ENCODE measurements around the gene RTL1. TPM values are rescaled to one million over a fixed set of nuclear protein-coding genes. Genes with fewer than 3 reads are reported as not detected.

The RTL1 gene
- total RNA-seq, 1 donor from 2014 or later, result not detected

DNA sequence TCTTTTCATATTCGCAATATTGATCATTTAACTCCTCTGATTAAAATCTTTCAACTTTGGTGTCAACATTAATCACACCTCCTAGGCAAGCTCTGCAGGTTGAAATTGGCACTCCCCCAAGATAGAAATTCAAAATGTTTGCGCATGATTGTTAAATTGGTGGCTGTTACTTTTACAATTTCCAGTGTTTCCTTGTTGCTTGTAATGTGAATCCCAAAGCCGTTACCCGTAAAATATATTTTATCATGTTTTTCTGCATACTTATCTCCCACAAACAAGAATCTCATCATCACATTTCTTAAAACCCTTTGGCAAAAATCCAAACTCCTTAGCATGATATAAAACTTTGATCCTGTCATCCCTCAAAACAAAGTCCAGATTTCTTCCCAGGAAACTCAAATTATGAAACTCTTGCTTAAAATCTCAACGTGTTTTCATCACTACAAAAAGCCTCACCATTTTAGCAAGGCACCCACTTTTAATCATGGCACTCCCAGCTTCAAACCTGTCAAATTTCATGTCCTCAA is 14.7 kb downstream of the RTL1 start:
- Mint-ChIP-seq H3K4me3 (ENCODE audit: unreplicated experiment) (no peak overlapping the region), H3K4me1 (ENCODE audit: low read depth, unreplicated experiment) (peaks cover 4% of the 10 kb centered on the region), H3K9me3 (ENCODE audit: unreplicated experiment) (peaks cover 3% of the 10 kb centered on the region), H3K27ac (ENCODE audit: unreplicated experiment) (no peak overlapping the region), H3K36me3 (ENCODE audit: unreplicated experiment) (peaks cover 11% of the 10 kb centered on the region), H3K27me3 (ENCODE audit: unreplicated experiment) (peaks cover 3% of the 10 kb centered on the region)
- DNase-seq, result no peak
- TF ChIP-seq, protein P1, sequence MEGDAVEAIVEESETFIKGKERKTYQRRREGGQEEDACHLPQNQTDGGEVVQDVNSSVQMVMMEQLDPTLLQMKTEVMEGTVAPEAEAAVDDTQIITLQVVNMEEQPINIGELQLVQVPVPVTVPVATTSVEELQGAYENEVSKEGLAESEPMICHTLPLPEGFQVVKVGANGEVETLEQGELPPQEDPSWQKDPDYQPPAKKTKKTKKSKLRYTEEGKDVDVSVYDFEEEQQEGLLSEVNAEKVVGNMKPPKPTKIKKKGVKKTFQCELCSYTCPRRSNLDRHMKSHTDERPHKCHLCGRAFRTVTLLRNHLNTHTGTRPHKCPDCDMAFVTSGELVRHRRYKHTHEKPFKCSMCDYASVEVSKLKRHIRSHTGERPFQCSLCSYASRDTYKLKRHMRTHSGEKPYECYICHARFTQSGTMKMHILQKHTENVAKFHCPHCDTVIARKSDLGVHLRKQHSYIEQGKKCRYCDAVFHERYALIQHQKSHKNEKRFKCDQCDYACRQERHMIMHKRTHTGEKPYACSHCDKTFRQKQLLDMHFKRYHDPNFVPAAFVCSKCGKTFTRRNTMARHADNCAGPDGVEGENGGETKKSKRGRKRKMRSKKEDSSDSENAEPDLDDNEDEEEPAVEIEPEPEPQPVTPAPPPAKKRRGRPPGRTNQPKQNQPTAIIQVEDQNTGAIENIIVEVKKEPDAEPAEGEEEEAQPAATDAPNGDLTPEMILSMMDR (IDR thresholded peaks at IDR 0.05; ENCODE audit: partially characterized antibody, unreplicated experiment), result no peak

DNA sequence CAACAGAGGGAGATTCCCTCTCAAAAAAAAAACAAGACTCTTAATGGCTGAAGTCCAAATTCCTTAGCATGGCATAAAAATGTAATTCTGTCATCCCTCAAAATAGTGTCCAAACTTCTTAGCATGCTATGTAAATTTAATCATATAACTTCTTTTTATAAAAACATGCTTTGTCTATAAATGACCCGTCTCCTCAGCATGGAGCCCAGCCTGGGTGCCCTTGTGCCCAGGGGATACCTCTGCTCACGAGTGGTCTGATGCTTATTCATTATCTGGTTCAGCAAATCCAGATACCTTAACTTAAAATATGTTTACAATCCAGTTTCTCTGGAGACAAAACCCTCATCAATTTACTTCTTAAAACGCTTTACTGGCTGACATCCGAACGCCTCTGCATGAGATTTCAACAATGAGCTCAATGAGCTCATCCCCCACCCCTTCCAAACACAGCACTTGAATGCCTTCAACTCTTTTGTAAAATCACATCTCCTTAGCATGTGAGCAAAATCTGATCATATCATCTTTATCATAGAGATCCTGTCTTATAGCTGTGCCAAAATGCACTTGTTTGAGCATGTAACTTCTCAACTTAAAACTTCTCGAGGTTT is 15.7 kb downstream of the RTL1 start:
- TF ChIP-seq, protein P1 (IDR thresholded peaks at IDR 0.05; ENCODE audit: partially characterized antibody, unreplicated experiment), result no peak
- H3K4me1 Mint-ChIP-seq (ENCODE audit: low read depth, unreplicated experiment), result peaks cover 4% of the 10 kb centered on the region
- H3K27me3 Mint-ChIP-seq (ENCODE audit: unreplicated experiment), result peaks cover 3% of the 10 kb centered on the region
- no peak for DNase-seq
- no peak overlapping the region for H3K27ac Mint-ChIP-seq (ENCODE audit: unreplicated experiment)
- peaks cover 6% of the 10 kb centered on the region for H3K9me3 Mint-ChIP-seq (ENCODE audit: unreplicated experiment)
- no peak overlapping the region for H3K4me3 Mint-ChIP-seq (ENCODE audit: unreplicated experiment)
- H3K36me3 Mint-ChIP-seq (ENCODE audit: unreplicated experiment), result peaks cover 18% of the 10 kb centered on the region

DNA sequence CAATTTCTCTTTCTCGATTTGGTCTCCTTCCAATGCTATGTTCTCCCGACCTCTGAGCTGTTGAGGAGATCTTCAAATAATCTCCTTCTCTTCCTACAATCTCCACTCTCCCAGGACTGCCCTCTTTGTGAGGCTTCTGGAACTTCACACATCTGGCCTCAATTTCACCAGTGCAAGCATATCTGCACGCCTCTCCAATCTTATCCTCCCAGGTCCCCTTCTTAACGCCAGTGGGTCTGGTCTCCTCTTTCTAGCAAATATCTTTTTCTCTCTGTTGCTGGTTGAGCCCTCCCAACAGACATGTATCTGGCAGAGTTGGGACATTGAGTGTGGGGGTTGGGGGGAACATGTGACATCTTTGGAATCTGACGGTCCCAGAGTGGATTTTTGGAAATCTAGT is 17.9 kb downstream of the RTL1 start:
- H3K4me1 Mint-ChIP-seq (ENCODE audit: low read depth, unreplicated experiment), result peaks cover 4% of the 10 kb centered on the region
- H3K4me3 Mint-ChIP-seq (ENCODE audit: unreplicated experiment), result no peak overlapping the region
- no peak overlapping the region for H3K27ac Mint-ChIP-seq (ENCODE audit: unreplicated experiment)
- H3K36me3 Mint-ChIP-seq (ENCODE audit: unreplicated experiment), result peaks cover 30% of the 10 kb centered on the region
- DNase-seq, result no peak
- peaks cover 13% of the 10 kb centered on the region for H3K9me3 Mint-ChIP-seq (ENCODE audit: unreplicated experiment)
- peaks cover 3% of the 10 kb centered on the region for H3K27me3 Mint-ChIP-seq (ENCODE audit: unreplicated experiment)
- TF ChIP-seq, protein P1 (IDR thresholded peaks at IDR 0.05; ENCODE audit: partially characterized antibody, unreplicated experiment), result no peak

DNA sequence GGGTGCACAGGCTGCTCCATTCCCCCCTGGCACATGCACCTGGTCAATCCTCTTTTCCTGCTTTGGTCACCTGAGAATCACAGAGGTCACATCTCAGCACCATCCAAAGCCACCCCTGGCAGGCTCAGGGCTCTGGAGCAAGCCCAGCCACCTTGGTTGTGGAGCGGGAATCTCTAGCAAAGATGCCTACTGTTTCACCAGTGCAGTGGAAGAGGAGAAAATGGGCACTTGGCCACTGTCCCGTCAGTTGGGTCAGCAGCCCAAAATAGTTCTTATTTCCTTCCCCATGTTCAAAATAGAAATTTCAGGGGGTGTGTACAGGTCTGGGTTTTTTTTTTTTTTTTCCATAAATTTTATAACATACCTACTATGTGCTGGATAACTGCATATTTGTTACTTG is 18.3 kb downstream of the RTL1 start:
- Mint-ChIP-seq H3K27me3 (ENCODE audit: unreplicated experiment) (peaks cover 3% of the 10 kb centered on the region), H3K4me3 (ENCODE audit: unreplicated experiment) (no peak overlapping the region), H3K9me3 (ENCODE audit: unreplicated experiment) (peaks cover 15% of the 10 kb centered on the region), H3K27ac (ENCODE audit: unreplicated experiment) (no peak overlapping the region), H3K36me3 (ENCODE audit: unreplicated experiment) (peaks cover 30% of the 10 kb centered on the region), H3K4me1 (ENCODE audit: low read depth, unreplicated experiment) (peaks cover 4% of the 10 kb centered on the region)
- peak; percentile 0 for DNase-seq
- TF ChIP-seq, protein P1 (IDR thresholded peaks at IDR 0.05; ENCODE audit: partially characterized antibody, unreplicated experiment), result no peak

DNA sequence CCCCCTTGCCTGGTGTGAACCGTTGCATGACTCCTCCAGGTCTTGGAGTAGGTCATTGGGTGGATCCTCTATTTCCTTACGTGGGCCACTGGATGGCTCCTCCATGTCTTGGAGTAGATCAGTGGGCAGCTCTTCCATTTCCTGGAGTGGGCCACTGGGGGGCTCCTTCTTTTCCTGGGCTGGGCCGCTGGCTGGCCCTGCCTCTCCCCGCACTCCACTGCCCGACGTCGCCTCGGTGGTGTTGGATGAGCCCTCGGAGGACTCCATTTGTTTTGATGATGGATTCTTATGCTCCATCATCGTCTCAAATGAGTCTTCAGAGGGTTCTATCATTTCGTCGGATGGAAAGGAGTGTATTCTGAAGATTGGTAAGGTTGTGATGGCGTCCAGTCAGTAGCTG is 19.1 kb downstream of the RTL1 start:
- peaks cover 30% of the 10 kb centered on the region for H3K36me3 Mint-ChIP-seq (ENCODE audit: unreplicated experiment)
- H3K27me3 Mint-ChIP-seq (ENCODE audit: unreplicated experiment), result peaks cover 3% of the 10 kb centered on the region
- H3K27ac Mint-ChIP-seq (ENCODE audit: unreplicated experiment), result no peak overlapping the region
- TF ChIP-seq, protein P1 (IDR thresholded peaks at IDR 0.05; ENCODE audit: partially characterized antibody, unreplicated experiment), result no peak
- peaks cover 4% of the 10 kb centered on the region for H3K4me1 Mint-ChIP-seq (ENCODE audit: low read depth, unreplicated experiment)
- H3K4me3 Mint-ChIP-seq (ENCODE audit: unreplicated experiment), result no peak overlapping the region
- peaks cover 15% of the 10 kb centered on the region for H3K9me3 Mint-ChIP-seq (ENCODE audit: unreplicated experiment)
- DNase-seq, result peak; percentile 3

All from glutamatergic neuron (in vitro differentiated cells).